Airway epithelial cell (primary cell): Measurements from ENCODE around the gene CCIN. TPM values are rescaled to one million over a fixed set of nuclear protein-coding genes. Genes with fewer than 3 reads are reported as not detected.

Experiments
- total RNA-seq: library from RNA; depleted of rRNA; stranded (reverse); fragments of >200 nt; gene quantifications from 2 replicates; pipeline ENCODE4 v1.2.3, GENCODE V29; 2015

Gene CCIN
- not detected in 2 replicates for total RNA-seq

DNA sequence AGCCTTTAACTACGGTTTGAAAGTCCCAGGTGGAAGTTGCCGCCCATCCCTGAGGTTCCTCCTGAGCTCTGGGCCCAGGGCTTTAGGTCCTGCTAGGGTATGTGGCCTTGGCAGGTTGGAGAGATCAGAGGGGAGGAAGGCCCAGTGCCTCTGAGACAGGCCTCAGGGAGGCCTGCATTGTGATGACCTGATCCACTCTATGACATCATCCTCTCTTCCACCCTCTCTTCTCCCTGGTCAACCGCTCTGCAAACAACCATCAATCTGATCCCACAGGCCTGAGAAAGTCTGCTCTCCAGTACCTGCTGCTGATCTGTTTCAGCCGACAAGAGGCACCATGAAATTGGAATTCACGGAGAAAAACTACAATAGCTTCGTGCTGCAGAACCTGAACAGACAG is at the start of gene CCIN:
Gene CCIN (plus strand): TSS at position 223 of the 400 bp plus-strand sequence. CDS start 115 bp downstream, at position 338.

DNA sequence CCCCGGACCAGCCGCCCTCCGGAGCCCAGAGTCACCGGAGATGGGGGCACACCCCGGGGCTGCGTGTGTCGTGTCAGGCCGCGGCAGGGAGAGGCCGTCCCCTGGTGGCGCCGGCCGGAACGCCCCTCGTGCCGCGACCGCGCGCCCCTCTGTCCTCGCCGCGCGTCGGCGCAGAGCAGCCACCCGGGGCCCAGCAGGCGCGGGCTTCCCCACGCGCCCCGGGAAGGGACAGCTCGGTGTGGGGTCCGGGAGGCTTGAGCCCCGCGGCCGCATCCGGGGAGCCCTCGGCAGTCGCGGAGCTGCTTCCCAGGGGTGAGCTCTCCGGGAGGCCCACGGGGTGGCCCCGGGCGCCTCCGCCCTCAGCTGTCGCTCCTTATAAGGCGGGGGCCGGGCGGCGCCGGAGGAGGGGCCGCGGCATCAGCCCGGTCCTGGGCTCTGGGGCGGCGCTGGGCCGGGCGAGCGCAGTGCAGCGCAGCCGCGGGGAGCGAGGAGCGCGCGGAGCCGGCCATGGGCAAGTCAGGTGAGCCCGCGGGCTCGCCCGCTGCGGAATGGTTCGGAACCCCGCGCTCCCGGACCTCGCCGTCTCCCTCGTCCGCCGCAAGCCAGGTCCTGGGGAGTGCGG is 32.8 kb upstream of the CCIN start, which contains the start of gene GLIPR2:
Gene GLIPR2 (plus strand): TSS at position 462 of the 622 bp plus-strand sequence. CDS start 46 bp downstream, at position 508.

DNA sequence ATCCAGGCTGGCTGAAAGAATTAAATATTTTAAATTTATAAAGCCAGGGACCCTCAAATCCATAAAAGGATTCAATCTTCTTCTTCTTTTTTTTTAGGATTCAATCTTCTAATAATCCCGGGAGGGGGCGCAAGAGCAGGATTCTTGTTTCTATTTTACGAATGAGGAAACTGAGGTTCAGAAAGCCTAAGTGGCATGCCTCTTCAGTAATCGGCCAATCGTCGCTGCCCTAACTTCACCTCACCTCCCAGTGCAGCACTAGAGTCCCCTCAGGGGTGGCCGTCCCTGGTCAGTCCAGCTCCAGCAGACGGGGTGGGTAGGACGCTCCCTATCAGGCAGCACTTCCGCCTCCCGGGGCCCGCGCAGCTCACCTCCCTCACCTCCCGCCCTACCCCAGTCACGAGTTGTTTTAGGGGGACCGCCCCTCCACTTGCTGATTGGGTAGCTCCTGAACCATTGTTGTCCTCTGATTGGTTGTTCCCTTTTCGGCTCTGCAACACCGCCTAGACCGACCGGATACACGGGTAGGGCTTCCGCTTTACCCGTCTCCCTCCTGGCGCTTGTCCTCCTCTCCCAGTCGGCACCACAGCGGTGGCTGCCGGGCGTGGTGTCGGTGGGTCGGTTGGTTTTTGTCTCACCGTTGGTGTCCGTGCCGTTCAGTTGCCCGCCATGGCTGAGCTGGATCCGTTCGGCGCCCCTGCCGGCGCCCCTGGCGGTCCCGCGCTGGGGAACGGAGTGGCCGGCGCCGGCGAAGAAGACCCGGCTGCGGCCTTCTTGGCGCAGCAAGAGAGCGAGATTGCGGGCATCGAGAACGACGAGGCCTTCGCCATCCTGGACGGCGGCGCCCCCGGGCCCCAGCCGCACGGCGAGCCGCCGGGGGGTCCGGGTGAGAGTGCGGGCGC is 21.5 kb downstream of the CCIN start, which contains the start of gene CLTA:
Gene CLTA (plus strand): TSS at position 534 of the 902 bp plus-strand sequence. CDS start 136 bp downstream, at position 670.

Other genes with a start within 250 kb of the CCIN start
- not detected in 2 replicates for gene OR2S2, start 211.2 kb upstream of the CCIN start, total RNA-seq
- 2.8 and 3.0 TPM in 2 replicates for gene RECK, start 132.5 kb upstream of the CCIN start, total RNA-seq
- 1.9 and 2.0 TPM in 2 replicates for gene GLIPR2, start 32.7 kb upstream of the CCIN start, total RNA-seq
- 232 and 282 TPM in 2 replicates for gene CLTA, start 21.5 kb downstream of the CCIN start, total RNA-seq
- gene GNE, start 89.1 kb downstream of the CCIN start, total RNA-seq, result 15.4 and 16.2 TPM in 2 replicates
- gene RNF38, start 230.9 kb downstream of the CCIN start, total RNA-seq, result 3.7 and 5.9 TPM in 2 replicates